HG03097 (cell line): ENCODE data around the gene ASPG.
"Not testable (repeated sequence)": the region's sequence is repeated elsewhere in the genome, so short reads cannot be mapped to it uniquely, and the experiment has no call there.

Experiments used
- ATAC-seq: cut with Tn5 transposase; IDR thresholded peaks from one replicate; pipeline ENCODE4 v1.9.1; 2021; ENCODE audit not compliant: unreplicated experiment, low FRiP score

ASPG gene

DNA sequence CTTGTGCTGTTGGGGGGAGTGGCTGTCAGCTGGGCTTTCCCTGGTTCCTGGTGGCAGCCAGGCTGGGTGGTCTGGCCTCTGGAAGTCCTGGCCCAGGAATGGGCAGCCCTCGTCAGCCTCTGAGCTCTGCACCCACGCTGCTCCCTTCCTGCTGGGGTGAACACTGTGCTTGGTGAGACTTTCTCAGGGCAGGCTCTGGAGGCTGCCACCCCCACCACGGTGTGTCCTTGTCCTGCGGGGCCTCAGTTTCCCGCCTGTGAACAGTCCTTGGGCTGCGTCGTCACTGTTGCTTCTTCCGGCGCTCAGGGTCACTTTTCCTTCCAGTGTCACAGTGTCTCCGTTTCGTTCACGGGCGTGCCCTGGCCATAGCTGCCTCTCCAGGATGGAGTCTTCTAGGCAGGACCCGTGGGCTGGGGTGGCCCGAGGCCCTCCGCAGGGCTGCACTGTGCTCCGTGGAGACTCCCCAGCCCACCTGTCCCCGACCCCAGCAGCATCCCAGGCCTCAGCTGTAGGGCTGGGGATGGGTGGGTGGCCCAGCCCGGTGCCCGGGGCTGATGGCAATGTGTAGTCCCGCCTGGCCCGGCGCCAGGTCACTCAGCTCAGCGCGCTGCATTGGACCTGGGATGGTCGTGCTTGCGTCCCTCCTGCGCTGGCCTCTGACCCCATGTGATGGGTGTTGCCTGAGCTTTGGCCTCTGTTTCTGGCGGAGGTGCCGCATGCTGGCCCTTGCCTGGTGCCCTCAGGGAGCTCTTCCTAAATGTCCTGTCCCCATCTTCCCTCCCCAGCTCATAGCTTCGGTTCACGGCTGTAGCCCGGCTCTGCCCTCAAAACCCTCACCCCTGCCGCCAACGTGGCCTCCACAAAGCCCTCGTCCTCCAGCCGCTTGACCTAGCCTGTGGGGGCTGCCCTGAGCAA, 59.7 kb downstream of the ASPG start:
- ATAC-seq: no peak

DNA sequence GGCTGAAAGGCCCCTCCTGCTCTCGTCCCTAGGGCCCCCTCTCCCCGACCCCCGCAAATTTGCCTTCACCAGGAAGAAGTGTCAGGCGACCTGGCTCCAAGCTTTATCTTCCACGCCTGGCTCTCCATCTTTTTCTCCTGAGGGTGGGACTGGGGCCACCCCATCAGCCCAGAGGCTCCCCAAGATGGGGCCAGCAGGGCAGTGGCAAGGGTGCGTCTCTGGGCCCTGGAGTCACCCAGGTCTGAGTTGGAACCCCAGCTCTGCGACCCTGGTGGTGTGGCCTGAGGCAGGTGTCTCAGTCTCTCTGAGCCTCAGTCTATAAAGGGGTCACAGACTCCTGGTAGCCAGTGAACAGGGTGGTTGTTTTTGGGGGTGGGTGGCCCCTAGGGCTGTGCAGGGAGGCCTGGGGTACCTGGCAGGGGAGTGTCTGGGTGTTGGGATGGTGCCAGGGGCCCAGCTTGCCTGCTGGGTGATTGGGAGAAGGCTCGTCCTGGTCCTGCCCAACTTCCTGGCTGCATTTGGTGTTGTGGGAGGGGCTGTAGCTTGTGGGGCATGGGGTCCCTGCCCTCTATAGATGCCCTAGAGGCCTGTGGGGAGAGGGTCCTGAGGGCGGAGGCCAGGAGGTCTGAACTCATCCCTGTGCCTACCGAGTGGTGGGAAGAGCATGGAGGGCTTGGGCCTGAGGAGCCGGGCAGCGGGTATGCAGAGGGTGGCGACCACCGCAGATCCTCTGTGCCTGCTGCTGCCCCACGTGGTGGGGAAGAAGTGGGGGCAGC, 60.5 kb downstream of the ASPG start:
- ATAC-seq: no peak

DNA sequence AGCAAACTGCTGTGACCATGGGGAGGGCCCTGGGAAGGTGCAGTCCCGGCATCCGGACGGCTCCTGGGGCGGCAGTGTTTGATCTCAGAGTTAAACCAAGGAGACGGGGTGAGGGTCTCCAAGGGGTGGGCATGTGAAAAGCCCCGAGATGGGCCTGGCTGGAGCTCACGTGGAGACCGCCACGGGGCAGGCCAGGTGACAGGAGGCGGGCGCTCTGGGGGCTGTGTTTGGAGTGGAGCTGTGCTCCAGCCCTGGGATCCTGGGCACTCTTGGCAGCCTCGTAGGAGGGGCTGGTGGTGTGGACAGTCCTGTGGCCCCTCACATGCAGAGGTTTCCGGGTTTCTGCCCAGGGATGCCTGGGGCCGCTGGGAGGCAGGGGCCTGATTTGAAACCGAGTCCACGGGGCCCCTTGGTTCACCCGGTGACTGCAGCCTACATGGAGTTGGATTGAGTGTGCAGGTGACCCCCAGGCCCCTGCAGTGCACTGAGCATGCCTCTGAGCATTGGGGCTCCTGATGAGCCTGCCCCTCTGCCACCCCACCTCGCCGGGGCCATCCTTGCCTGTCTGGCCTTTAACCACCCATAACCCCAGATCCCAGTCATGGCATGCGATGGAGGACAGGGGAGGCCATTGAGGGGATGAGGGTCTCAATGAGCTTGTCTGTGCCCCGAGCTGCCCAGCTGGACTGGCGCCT, 61.3 kb downstream of the ASPG start:
- no peak for ATAC-seq

DNA sequence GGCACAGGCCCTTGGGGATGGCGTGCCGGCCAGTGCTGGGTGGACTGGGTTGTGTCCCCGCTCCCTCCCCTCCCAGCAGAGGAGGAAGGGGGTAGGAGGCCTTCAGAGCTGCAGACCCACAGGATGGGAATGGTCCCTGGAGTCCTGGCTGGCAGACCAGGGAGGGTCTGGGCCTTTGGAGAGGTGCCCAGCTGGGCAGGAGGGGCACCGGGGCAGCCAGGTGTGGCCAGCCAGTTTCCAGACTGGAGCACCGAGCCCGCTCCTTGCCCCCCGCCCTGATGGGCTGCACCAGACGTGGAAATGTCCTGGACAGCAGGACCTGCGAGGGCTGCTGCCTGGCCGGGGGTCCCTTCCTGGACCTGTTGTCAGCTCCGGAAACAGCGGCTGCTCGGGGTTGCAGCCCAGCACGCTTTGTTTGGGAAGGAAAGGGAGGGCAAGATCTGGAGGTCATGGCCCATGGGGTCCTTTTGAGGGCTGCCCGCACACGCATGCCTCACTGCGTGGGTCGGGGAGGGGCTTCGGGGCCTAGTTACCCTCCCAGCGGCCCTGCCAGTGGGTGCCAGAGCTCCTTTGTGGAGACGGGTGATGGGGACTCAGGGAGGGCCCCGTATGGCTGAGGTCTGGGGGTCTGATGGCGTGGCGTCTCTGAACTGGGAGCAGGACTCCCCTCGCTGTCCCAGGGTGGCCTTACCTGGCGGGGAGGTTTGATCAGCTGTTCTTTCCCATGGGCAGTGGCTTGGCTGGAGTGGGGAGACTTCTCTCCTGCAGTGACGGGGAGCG, 62.0 kb downstream of the ASPG start:
- ATAC-seq: no peak

DNA sequence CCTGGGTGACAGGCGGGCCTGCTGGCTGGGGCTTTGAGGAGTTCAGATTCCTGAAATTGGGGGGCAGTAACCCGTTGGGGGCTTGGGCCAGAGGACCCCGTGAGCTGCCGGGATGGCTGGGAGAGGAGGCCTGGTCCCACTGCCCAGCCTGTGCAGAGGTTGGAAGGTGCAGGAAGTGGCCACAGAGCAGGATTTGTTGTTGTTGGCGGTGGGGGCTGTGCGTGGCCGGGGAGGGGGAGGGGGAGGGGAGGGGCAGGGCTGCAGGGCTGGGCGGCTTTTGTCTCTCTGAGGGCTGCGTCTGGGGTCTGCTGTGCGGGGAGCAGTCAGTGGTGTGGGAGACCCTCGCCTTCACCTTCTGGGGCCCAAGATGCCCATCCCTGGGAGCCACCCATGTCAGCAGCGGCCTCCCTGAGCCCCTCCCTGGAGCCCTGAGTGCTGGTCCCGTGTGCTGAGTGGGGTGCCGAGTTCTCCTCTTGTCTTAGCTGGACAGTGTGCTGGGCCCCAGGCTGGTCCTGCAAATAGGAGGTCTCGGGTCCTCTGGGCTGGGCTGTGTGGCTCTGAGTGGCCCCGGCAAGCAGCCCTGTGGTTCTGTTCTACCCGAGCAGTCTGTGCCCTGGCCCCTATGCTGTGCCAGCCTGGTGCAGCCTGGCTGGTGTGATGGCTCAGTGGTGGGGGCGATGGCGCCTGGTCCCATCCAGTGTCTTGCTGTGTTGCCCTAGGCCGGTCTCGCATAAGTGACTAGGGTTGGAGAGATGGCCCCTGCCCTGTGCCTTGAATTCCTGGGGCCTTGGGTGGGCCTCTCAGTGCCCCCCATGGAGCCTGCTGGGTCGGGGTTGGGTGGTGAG, 63.2 kb downstream of the ASPG start:
- no peak for ATAC-seq

DNA sequence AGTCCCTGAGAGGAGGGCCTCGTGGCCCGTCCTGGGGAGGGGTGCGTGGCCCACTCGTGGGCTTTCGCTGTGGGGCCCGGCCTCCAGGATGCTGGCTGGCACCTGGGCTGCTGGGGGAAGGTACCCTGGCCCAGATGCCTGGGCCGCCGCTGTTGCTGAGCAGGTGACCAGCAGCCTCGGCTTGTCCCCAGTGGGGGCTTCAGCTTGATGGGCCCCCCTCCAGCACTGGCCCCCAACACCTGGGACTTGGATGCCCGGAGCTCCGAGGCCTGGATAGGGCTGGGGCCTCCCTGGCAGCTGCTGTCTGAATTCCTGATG, 63.7 kb downstream of the ASPG start:
- ATAC-seq: no peak

DNA sequence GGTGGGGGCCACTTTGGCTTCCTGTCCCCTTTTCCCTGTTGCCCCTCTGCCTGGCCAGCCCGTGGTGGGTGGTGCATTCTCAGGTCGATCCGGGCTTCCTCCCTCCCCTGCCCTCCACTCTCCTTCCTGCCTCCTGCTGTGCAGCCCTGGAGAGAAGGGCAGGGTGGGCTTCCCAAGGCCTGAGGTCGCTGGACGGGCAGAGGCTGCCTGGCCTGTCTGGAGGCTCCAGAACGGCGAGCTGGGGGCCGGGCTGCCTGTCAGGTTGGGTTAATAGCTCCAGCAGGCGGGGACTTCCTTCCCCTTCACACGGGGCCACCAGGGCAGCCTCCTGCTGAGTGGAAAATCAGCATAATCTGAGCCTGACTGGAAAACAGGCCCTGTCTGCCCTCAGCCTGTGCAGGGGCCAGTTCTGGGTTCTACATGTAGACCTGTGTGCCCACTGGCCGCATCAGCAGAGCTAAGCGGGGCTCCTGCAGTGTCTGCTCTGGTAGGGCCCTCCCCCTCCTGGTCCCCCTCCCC, 64.2 kb downstream of the ASPG start:
- no peak for ATAC-seq

DNA sequence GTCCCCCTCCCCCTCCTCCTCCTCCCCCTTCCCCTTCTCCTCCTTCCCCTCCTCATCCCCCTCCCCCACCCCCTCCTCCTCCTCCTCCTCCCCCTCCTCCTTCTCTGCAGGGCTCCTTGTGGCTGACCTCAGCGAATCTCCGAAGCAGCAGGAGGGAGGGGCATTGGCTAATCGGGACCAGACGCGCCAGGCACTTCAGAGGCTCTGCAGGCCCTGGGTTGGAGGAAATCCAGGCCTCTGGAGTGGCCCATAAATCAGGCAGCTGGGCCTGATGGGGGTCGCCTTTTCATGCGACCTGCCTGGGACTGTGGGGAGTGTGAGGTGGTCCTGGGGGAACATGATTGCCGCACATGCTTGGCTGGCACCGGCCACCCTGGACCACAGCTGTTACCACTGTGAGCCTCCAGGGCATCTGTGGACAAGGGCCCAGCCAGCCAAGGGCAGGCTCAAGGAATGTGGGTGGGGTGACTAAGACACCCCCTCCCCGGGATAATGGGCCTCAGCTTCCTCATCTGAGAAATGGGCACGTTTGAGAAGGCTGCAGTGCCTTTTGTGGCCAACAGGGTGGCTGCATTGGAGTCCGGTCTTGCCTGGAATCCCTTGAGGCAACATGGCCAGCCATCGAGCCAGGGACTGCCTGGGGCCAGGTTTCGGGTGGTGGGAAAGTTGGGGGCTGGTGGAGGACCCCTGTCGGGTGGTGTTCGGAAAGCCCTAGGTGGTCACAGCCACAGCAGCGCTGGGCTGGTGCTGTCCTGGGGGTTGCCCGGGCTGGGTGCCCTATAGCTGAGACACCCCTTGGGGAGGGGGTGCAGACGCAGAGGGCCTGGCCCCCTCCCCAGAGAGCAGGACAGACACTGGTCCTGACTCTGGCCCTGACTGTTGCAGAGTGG, 64.9 kb downstream of the ASPG start:
- no peak for ATAC-seq

DNA sequence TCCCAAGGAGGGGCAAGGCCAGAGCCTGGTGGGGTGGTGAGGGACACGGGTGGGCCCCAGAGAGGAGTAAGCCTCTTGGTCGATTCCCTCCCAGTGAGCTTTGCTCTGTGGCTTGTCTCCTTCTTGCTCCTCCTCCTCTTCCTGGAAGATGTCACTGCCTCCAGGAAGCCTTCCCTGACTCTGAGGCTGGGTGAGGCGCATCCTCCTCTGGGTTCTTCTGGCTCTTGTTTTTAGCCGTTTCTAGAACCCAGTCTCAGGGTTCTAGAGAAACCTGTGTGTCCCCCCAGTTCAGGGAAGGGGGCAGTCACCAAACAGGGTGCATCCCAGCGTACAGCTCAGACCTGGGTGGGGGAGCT, 65.5 kb downstream of the ASPG start:
- ATAC-seq: no peak

DNA sequence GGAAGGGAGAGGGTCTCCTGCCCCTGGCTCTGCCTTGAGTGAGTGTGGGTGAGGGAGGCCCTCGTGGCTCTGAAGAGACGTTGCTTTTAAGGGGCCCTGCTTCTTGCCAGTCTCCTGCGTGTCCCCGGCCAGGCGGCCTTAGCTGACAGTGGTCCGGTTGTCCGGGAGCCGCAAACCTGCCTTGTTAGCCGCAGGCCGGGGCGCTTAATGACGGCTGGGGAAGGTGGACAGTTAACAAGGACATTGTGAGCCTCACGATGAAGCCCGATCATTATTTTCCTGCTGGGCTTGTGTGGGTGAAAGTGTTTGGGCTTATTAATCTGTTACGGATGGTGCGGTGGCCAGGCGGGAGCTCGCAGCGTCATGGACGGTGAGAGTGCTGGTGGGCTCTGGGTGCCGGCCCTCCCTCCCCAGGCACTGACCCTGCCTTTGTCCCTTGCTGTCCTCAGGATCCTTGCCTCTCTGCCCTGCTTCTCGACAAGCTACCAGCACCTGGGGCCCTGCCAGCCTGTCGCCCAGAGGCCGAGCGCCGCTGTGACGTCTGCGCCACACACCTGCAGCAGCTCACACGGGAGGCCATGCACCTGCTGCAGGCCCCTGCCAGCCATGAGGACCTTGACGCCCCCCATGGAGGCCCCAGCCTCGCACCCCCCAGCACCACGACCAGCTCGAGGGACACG, 66.2 kb downstream of the ASPG start:
- no peak for ATAC-seq

DNA sequence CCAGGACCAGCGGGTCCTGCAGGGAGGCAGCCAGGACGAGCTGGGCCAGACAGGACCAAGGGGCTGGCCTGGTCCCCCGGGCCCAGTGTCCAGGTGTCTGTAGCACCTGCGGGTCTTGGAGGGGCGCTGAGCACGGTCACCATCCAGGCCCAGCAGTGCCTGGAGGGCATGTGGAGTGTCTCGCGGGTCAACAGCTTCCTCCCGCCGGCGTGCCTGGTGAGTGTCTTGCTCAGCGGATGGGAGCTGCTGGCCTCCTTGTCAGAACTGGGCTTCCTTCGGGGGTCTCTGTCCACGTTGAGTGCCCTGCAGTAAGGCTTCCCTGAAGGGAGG, 66.7 kb downstream of the ASPG start:
- no peak for ATAC-seq

DNA sequence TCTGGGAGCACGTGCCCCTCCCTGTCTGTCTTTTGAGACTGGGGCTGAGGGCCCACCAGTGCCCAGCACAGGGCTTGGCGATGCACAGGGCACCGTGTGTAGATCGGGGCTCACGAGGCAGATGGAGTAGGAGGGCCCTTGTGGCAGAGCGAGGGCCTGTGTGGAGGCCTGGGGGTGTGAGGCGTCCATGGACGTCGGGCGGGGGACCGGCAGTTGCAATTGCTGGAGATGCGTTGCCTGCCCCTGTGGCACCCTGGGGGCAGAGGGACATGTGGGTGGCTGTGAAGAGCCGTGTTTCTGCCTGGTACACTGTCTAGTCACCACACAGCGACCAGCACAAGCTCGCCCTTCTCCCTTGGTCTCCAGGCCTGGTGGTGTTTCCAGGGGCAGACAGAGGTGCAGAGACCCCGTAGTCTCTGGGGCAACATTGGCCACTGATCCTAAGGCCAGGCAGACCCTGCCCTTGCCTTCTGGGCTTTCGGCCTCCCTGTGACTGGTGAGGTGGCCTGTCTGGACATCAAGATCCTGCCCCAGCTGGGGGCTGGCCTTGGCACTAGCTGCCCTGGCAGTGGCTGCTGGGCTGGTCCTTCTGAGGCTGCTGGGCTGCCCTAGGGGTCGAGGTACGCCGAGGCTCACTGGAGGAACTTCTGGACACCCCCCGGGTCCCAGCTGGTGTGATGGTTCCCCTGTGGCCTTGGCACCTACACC, 67.3 kb downstream of the ASPG start:
- no peak for ATAC-seq

DNA sequence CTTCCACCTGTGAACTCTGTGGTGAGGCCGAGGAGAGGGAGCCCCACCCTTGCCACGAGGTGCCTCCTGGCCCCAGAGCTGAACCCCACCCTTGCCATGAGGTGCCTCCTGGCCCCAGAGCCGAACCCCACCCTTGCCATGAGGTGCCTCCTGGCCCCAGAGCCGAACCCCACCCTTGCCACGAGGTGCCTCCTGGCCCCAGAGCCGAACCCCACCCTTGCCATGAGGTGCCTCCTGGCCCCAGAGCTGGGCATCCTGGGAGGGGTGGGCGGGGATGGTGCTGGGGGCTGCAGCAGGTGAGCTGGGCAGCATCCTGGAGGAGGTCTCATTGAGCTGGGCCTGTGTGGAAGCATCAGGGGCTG, 67.9 kb downstream of the ASPG start:
- not testable (repeated sequence) for ATAC-seq

DNA sequence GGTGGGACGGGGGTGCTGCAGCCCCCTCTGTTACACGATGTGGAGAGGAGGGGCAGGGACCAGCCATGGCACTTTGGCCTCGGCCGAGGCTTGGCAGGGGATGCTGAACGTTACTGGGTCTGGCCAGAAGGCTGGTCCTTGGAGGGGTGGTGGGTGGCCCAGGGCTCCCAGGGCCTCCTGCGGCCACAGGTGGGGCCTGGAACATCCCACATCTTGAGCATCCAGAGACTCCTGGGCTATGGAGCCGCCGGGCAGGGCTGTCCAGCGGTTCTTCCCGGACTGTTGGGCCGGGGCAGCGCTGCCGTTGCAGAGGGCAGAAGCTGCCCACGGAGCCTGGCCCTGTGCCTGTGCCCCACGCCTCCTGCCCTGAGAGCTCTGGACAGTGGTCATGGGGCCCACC, 68.7 kb downstream of the ASPG start:
- ATAC-seq: no peak

DNA sequence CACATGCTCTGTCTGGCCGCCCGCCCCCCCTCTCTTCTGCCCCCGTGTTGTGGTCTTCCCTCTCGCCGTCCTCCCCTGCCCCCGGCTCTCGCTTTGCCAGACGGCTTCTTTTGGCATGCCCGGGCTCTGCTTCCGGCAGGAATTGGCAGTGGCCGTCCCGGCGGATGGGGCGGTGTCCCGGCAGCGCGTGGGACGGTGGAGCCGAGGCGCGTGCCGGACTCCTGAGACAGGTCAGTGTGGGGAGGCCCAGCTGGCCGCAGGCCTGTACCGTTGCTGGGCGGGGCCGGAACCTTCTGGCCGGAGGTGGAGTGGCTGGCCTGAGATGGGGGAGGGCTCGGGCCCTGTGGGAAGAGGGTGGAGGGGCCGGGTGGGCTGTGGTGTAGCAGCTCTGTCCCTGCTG, 70.0 kb downstream of the ASPG start:
- no peak for ATAC-seq

DNA sequence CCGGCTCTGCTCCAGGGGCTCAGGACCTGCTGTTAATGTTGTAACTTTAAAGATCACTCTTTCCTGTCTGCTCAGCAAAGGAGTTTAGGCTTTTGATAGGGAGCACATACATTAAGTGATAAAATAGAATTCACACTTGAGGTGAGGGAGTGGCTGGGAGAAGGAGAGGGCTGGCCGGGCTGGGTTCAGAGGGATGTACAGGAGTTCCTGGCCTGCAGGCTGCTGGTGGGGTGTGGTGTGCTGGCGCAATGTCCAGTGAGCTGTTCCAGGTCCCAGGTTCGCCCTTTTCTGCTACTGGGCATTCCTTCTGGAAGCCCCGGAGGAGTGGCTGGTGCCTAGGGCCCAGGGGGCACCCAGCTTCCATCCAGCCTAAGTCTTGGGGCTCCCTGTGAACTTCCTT, 70.6 kb downstream of the ASPG start:
- no peak for ATAC-seq

DNA sequence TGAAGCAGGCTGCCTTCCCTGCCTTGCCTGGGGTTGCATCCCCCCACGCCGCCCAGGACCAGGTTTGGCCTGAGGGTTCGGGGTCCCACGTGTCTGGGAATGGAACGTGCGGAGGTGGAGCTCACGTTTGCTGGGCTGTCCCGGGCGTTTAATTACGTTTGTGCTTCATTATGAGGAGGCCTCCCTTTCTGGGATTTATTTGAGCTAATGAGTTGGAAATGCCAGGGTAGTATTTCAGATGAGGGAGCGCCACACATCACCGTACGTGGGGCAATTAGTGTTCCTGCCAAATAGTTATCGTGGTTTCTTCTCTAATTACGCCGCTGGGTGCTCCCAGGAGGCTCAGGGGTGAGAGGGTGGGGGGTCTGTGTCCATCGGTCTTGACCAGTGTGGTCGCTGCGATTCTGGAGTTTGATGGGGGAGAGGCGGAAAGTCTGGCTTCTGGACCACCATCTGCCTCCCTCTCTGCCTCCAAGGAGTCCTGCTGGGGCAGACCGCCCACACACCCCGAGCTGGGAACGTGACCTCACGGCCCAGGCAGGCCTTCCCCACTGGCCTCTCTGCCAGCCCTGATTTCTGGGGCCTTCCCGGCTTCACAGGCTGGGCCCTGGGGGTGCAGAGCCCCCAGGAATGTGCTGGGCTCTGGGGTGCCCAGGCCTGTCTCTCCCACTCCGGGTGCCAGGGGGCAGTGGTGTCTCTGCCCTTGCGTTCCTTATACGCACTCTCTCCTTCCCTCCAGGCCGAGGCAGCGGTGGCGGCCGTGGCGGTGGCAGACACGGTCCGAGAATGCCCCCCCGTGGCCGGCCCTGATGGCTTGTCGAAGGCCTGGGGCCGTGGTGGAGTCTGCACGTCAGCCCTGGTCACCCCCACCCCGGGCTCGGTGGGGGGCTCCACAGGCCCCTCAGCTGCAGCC, 71.8 kb downstream of the ASPG start:
- ATAC-seq: no peak
